Trophoblast cell (in vitro differentiated cells and primary cell): ENCODE data around the gene XRCC4.
A peak's percentile ranks its signal among the peaks of the same experiment; 100 is the strongest.

Experiments used
- DNase-seq, 2 donors: peaks; one replicate each; pipeline ENCODE4 v3.0.0-alpha.2; 2016
- H2AFZ ChIP-seq: 2 replicates; pipeline ENCODE4 v1.6.1; 2013; ENCODE audit warnings: low read length, moderate library complexity, mild to moderate bottlenecking; ENCODE audit not compliant: insufficient read depth, poor library complexity
- H2AK5ac ChIP-seq: 2 replicates; pipeline ENCODE4 v1.6.1; 2013; ENCODE audit warnings: mild to moderate bottlenecking, low read length
- H2BK120ac ChIP-seq: 2 replicates; pipeline ENCODE4 v1.6.1; 2013; ENCODE audit warnings: low read length, mild to moderate bottlenecking, moderate library complexity; ENCODE audit not compliant: insufficient read depth, poor library complexity
- H2BK12ac ChIP-seq: 2 replicates; pipeline ENCODE4 v1.6.1; 2013; ENCODE audit warnings: mild to moderate bottlenecking, low read length, moderate library complexity
- H2BK5ac ChIP-seq: 2 replicates; pipeline ENCODE4 v1.6.1; 2013; ENCODE audit warnings: low read length, low read depth, moderate library complexity, mild to moderate bottlenecking; ENCODE audit not compliant: poor library complexity
- H3K14ac ChIP-seq: 2 replicates; pipeline ENCODE4 v1.6.1; 2013; ENCODE audit warnings: mild to moderate bottlenecking, low read length
- H3K18ac ChIP-seq: 2 replicates; pipeline ENCODE4 v1.6.1; 2013; ENCODE audit warnings: mild to moderate bottlenecking, low read length
- H3K23ac ChIP-seq: 2 replicates; pipeline ENCODE4 v1.6.1; 2013; ENCODE audit warnings: low read length
- H3K27ac ChIP-seq: 2 replicates; pipeline ENCODE4 v1.5.1; 2013; ENCODE audit warnings: low read depth, mild to moderate bottlenecking, inconsistent platforms, low read length, moderate library complexity
- H3K27me3 ChIP-seq: 2 replicates; pipeline ENCODE4 v1.6.1; 2013; ENCODE audit warnings: inconsistent platforms, mild to moderate bottlenecking, low read length, moderate library complexity; ENCODE audit not compliant: insufficient read depth
- H3K36me3 ChIP-seq, 2 experiments: 1 replicate in 1 of 2; 2 replicates in 1 of 2; pipeline ENCODE4 v1.6.1; 2013; ENCODE audit warnings: low read length in 2 of 2, mild to moderate bottlenecking in 2 of 2, moderate library complexity in 1 of 2; ENCODE audit not compliant: insufficient read depth in 2 of 2, control insufficient read depth in 1 of 2
- H3K4ac ChIP-seq: 2 replicates; pipeline ENCODE4 v1.6.1; 2013; ENCODE audit warnings: low read depth, mild to moderate bottlenecking, low read length, moderate library complexity
- H3K4me1 ChIP-seq, 2 experiments: 1 replicate in 1 of 2; 2 replicates in 1 of 2; pipeline ENCODE4 v1.6.1; 2013; ENCODE audit warnings: low read length in 2 of 2, mild to moderate bottlenecking in 2 of 2, moderate library complexity in 1 of 2; ENCODE audit not compliant: insufficient read depth in 2 of 2, control insufficient read depth in 1 of 2
- H3K4me2 ChIP-seq: 2 replicates; pipeline ENCODE4 v1.6.1; 2013; ENCODE audit warnings: inconsistent platforms, mild to moderate bottlenecking, low read length, moderate library complexity
- H3K4me3 ChIP-seq: 2 replicates; pipeline ENCODE4 v1.5.1; 2013; ENCODE audit warnings: mild to moderate bottlenecking, low read depth, low read length, inconsistent platforms
- H3K79me1 ChIP-seq: one replicate; pipeline ENCODE4 v1.6.1; 2013; ENCODE audit warnings: low read length
- H3K79me2 ChIP-seq: 2 replicates; pipeline ENCODE4 v1.6.1; 2013; ENCODE audit warnings: low read length, mild to moderate bottlenecking; ENCODE audit not compliant: control insufficient read depth, insufficient read depth, poor library complexity
- H3K9ac ChIP-seq: 2 replicates; pipeline ENCODE4 v1.6.1; 2013; ENCODE audit warnings: mild to moderate bottlenecking, low read length
- H3K9me3 ChIP-seq: 2 replicates; pipeline ENCODE4 v1.6.1; 2013; ENCODE audit warnings: low read depth, mild to moderate bottlenecking, control low read depth, inconsistent platforms, low read length; ENCODE audit not compliant: insufficient read depth
- H4K12ac ChIP-seq: 2 replicates; pipeline ENCODE4 v1.6.1; 2013; ENCODE audit warnings: low read depth, mild to moderate bottlenecking, low read length, moderate library complexity
- H4K8ac ChIP-seq: 2 replicates; pipeline ENCODE4 v1.6.1; 2013; ENCODE audit warnings: low read depth, mild to moderate bottlenecking, low read length, moderate library complexity
- H4K91ac ChIP-seq: one replicate; pipeline ENCODE4 v1.6.1; 2013; ENCODE audit warnings: low read depth, mild to moderate bottlenecking, low read length, moderate library complexity
- WGBS: extraction: QIAGEN DNeasy Blood & Tissue Kit; methylation state at CpG from one replicate; pipeline ENCODE4 v1.1.7; 2013; ENCODE audit warnings: missing lambda C conversion rate; ENCODE audit not compliant: insufficient read length, insufficient coverage; ENCODE audit errors: extremely low coverage; 5-methylcytosine and 5-hydroxymethylcytosine counted together

The XRCC4 gene

DNA sequence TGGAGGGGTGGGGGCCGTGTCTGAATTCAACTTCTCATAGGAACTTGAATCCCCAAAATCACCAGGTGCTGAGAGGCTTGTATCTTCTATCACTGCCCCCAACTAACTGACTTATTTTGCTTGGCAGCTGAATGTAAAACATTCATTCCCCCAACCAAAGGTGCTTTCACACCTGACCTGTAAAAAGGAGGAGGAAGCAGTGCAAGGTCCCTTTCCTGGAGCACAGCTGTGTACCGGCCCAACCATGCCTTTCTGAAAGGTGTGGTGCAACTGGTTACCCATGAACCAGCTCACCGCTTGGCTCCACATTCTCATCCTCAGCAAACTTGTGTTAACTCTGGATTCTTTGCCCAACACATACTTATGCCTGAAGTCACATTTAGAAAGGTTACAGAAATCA is 34.8 kb upstream of the XRCC4 start:
- no peak for DNase-seq
- Histone ChIP-seq H3K79me2 (no peaks in the 10 kb centered on the region), H3K4me3 (no peak overlapping the region), H2BK12ac (no peak overlapping the region), H3K27ac (no peak overlapping the region), H3K4ac (no peak overlapping the region), H2BK5ac (no peak overlapping the region), H3K18ac (no peak overlapping the region), H3K9me3 (no peaks in the 10 kb centered on the region), H3K9ac (no peak overlapping the region), H4K12ac (no peak overlapping the region), H4K91ac (no peak overlapping the region), H3K23ac (no peak overlapping the region), H3K36me3 (no peaks in the 10 kb centered on the region), H3K79me1 (no peaks in the 10 kb centered on the region), H3K4me2 (no peak overlapping the region), H3K4me1 (no peaks in the 10 kb centered on the region), H3K14ac (no peak overlapping the region), H2BK120ac (no peak overlapping the region), H2AK5ac (no peak overlapping the region), H2AFZ (no peak overlapping the region), H3K27me3 (no peaks in the 10 kb centered on the region), H4K8ac (no peak overlapping the region)
- WGBS, result no CpG with 5 or more reads among the region's 3 CpGs

DNA sequence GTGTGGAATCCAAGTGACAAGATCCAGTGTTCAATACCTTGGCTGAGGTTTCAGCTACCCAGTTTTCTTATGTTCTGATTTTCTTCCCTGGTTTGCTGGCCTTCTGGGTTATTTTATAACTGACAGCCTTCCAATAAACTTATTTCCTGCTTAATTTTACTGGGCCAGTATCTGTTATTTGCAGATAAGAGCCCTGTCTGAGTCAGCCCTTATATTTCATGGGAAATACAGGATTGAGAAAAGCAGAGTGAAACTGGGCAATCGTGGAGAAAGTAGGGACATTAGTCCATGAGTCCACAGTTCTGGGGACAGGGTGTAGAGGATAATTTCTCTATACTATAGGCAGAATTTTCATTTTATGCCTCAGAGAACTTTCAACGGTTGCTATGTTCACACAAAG is 32.4 kb upstream of the XRCC4 start:
- H3K27me3 ChIP-seq, result no peaks in the 10 kb centered on the region
- H2BK12ac ChIP-seq, result no peak overlapping the region
- no peak overlapping the region for H3K9ac ChIP-seq
- H3K79me2 ChIP-seq, result no peaks in the 10 kb centered on the region
- H3K4me3 ChIP-seq, result no peak overlapping the region
- no peak overlapping the region for H4K8ac ChIP-seq
- H3K27ac ChIP-seq, result no peak overlapping the region
- H4K91ac ChIP-seq, result no peak overlapping the region
- DNase-seq, result no peak
- no peak overlapping the region for H3K18ac ChIP-seq
- H3K36me3 ChIP-seq, result no peaks in the 10 kb centered on the region
- H2AK5ac ChIP-seq, result no peak overlapping the region
- H2AFZ ChIP-seq, result no peak overlapping the region
- no peaks in the 10 kb centered on the region for H3K4me1 ChIP-seq
- H3K4ac ChIP-seq, result no peak overlapping the region
- H3K79me1 ChIP-seq, result no peaks in the 10 kb centered on the region
- no peak overlapping the region for H3K4me2 ChIP-seq
- H2BK120ac ChIP-seq, result no peak overlapping the region
- no peaks in the 10 kb centered on the region for H3K9me3 ChIP-seq
- H2BK5ac ChIP-seq, result no peak overlapping the region
- no CpG with 5 or more reads among the region's 2 CpGs for WGBS
- H3K23ac ChIP-seq, result no peak overlapping the region
- no peak overlapping the region for H4K12ac ChIP-seq
- H3K14ac ChIP-seq, result no peak overlapping the region

DNA sequence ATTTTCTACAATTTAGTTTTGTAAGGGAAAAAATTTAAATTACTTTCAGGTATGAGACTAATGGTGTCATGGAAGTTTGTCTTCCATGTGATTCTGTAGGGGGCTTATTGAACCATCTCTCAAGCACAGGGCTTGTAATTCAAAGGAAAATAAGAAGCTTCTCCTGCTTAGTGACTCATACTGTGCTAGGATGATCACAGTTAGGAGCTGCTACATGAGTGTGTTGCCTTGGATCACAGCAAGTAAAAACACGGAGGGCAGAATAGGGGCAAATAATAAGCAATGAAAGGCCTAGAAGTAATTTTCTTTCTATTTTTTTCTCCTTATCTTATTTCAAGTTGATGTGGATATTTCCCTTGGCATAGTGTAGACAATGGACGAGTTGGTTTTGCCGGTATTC is 29.1 kb upstream of the XRCC4 start:
- H3K18ac ChIP-seq, result no peak overlapping the region
- H2AFZ ChIP-seq, result no peak overlapping the region
- H3K4me1 ChIP-seq, result no peaks in the 10 kb centered on the region
- H3K27ac ChIP-seq, result no peak overlapping the region
- H2BK120ac ChIP-seq, result no peak overlapping the region
- H3K79me1 ChIP-seq, result no peaks in the 10 kb centered on the region
- H3K9ac ChIP-seq, result no peak overlapping the region
- H3K4me3 ChIP-seq, result no peak overlapping the region
- no peaks in the 10 kb centered on the region for H3K27me3 ChIP-seq
- no peak overlapping the region for H4K12ac ChIP-seq
- H3K14ac ChIP-seq, result no peak overlapping the region
- peak in 1 of 2 donors; percentile 21 for DNase-seq
- H3K4me2 ChIP-seq, result no peak overlapping the region
- H4K91ac ChIP-seq, result no peak overlapping the region
- H2BK12ac ChIP-seq, result no peak overlapping the region
- WGBS, result no CpG with 5 or more reads among the region's 3 CpGs
- no peak overlapping the region for H2AK5ac ChIP-seq
- H3K23ac ChIP-seq, result no peak overlapping the region
- H3K79me2 ChIP-seq, result no peaks in the 10 kb centered on the region
- H4K8ac ChIP-seq, result no peak overlapping the region
- H3K9me3 ChIP-seq, result no peaks in the 10 kb centered on the region
- no peak overlapping the region for H3K4ac ChIP-seq
- peaks cover 0 to 2% of the 10 kb centered on the region in 2 experiments for H3K36me3 ChIP-seq
- no peak overlapping the region for H2BK5ac ChIP-seq

DNA sequence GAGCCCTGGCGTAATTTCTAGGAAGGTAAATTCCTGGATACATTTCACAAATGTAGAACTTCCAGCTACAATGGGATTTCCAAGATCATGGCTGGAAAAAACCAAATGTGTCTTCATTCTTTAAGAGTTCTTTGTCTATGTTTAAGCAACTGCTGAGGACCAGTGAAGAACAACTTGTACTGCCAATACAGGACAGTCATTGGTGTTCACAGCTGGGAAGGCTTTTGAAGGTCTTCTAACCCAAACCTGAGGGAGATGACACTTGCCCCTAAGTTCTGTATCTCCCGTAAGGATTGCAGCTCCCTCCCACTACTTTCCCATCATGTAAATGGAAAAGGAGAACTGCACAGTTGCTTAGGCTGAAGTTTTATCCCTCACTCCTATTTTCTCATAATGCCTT is 28.5 kb upstream of the XRCC4 start:
- no peak overlapping the region for H4K8ac ChIP-seq
- H3K27ac ChIP-seq, result no peak overlapping the region
- WGBS, result no CpG with 5 or more reads among the region's 2 CpGs
- no peak overlapping the region for H3K23ac ChIP-seq
- H3K79me2 ChIP-seq, result no peaks in the 10 kb centered on the region
- no peak overlapping the region for H4K91ac ChIP-seq
- no peak overlapping the region for H3K4me3 ChIP-seq
- H4K12ac ChIP-seq, result no peak overlapping the region
- no peak overlapping the region for H3K4ac ChIP-seq
- H3K4me1 ChIP-seq, result no peaks in the 10 kb centered on the region
- peak in 1 of 2 donors; percentile 13 for DNase-seq
- H3K14ac ChIP-seq, result no peak overlapping the region
- no peak overlapping the region for H3K4me2 ChIP-seq
- H3K9ac ChIP-seq, result no peak overlapping the region
- H3K18ac ChIP-seq, result no peak overlapping the region
- no peaks in the 10 kb centered on the region for H3K9me3 ChIP-seq
- H2AK5ac ChIP-seq, result no peak overlapping the region
- no peak overlapping the region for H2BK120ac ChIP-seq
- no peaks in the 10 kb centered on the region for H3K79me1 ChIP-seq
- no peak overlapping the region for H2AFZ ChIP-seq
- H3K27me3 ChIP-seq, result no peaks in the 10 kb centered on the region
- no peak overlapping the region for H2BK5ac ChIP-seq
- H2BK12ac ChIP-seq, result no peak overlapping the region
- peaks cover 0 to 2% of the 10 kb centered on the region in 2 experiments for H3K36me3 ChIP-seq
